T follicular helper cell (primary cell): ENCODE results near the gene OSR1.
"Not testable (repeated sequence)": the region's sequence is repeated elsewhere in the genome, so short reads cannot be mapped to it uniquely, and the experiment has no call there.

Experiments used
- DNase-seq: peaks from one replicate; pipeline ENCODE4 v3.0.0-alpha.2; 2020; ENCODE audit warnings: low read depth
- total RNA-seq, 2 experiments: gene quantifications; one replicate each; lab custom pipeline; 2026; lab: John Stamatoyannopoulos, UW

Gene OSR1
- total RNA-seq = 0 to 0.04 reads per million in 2 experiments

- DNase-seq = no peak
These were observed at the start of gene OSR1 for GRCh38 chr2:19358242-19359020. OSR1 (minus strand) TSS chr2:19358623; CDS start chr2:19353805, 4,818 bp downstream.

GRCh38 chr2:19403785-19404184 lies 45.4 kb upstream of the OSR1 start:
- DNase-seq = no peak

DNA sequence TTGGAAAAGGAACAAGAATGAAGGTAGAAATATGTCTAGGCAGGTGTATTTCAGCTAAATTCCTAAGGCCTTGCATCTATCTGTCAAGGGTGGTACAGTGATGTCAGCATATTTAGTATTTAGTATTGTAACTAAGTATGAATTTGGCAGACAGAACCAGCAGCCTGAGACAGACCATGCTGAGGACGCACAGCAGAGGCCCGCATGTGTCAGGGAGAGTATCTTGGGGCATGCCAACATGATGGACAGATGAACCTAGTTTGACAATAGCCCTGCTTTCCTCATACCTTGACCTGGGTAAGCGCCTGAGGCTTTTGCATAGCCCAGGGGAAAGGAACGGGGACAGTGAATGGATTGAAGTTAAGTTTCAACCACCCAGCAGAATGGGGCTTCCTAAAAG lies 33.8 kb upstream of the OSR1 start:
- no peak for DNase-seq

GRCh38 chr2:19389469-19389868 lies 31.0 kb upstream of the OSR1 start:
- not testable (repeated sequence) for DNase-seq

GRCh38 chr2:19380532-19380931 lies 22.1 kb upstream of the OSR1 start:
- no peak for DNase-seq

DNA sequence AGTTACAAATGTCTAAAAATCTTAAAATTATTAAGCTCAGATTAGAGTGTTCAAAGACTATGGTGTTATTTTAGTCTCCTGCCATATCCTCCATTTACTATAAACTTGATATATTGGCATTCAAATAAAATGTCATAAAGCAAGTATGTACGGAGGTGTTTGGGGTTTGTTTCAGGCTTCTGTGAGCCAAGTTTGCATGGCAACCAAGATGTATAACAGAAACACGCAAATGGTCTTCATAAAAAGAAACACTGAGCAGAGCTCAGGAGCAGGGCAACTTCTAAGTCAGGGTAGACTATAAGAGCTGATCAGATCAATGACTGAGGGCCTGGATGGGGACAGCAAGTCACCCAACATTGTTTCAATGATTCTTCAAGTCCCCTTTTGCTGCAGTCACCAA lies 20.5 kb upstream of the OSR1 start:
- no peak for DNase-seq

- DNase-seq = no peak
These were observed 19.3 kb upstream of the OSR1 start for GRCh38 chr2:19377717-19378116.

GRCh38 chr2:19373352-19373751 lies 14.9 kb upstream of the OSR1 start:
- no peak for DNase-seq

DNA sequence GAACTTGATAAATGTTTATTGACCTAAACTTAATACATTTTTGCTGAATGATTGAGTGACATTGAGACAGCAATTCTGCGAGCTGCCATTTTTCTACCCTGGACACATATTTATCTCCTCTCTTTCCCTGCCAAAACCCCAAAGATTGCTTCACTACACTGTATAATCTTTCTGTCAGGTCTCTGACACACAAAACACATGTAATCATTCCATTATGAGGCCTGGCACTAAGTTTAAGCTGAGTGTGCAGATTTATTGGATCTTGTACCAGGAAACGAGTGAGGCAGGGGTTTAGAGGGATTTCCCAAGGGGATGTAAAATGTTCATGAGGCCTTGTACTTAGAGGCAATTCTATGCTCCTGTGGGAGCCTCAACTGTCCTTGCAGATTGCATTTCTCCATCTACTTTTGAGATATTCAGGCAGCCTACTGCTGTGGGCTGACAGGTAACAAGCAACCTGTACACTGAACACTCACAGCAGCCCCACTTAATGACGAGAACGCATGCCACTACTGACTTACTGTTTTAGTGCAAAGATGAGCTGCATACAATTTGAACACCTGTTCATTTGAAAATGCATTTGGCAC lies 13.7 kb upstream of the OSR1 start:
- DNase-seq = no peak

GRCh38 chr2:19369341-19369955 lies 11.0 kb upstream of the OSR1 start:
- DNase-seq = no peak

- no peak for DNase-seq
These were observed 10.3 kb upstream of the OSR1 start for GRCh38 chr2:19368760-19369159.

DNA sequence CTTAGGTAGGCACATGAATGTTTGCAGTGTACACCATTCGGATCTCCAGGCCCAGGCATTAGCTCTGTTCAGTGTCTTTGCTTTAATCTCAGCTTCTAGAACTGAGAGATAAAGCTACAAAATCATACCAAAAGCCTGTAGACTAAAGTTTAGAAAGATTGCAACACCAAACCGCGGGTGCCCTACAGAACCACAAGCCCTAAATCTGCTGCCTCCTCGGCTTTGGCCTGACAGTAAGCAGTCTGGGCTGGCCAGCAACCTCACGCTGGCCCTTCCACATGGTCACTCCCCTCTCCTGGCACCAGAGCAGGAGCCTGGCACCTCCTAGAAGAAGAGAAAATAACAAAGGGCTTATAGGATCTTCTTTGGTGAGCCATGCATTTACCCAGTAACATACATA lies 8.9 kb upstream of the OSR1 start:
- DNase-seq = no peak

DNA sequence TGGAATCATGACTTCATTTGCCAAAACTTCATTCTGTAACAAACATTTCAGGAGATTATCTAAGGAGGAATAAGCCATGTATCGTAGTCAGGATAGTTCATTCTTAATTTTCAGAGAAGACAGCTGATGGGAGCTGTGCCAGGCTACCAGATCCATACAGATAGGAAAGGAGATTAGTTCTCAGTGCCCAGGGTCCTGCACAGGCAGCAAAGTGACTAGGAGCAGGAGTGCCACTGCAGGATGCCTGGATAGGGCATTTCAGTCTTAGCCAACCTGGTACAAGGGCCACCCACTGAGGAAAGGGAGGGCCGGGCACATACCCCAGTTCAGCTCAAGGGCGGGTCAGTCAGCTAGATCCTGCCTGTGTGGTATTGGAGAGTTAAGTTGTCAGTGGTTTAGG lies 6.7 kb upstream of the OSR1 start:
- DNase-seq = no peak

- DNase-seq = no peak
These were observed 5.6 kb upstream of the OSR1 start for GRCh38 chr2:19364014-19364413.

DNA sequence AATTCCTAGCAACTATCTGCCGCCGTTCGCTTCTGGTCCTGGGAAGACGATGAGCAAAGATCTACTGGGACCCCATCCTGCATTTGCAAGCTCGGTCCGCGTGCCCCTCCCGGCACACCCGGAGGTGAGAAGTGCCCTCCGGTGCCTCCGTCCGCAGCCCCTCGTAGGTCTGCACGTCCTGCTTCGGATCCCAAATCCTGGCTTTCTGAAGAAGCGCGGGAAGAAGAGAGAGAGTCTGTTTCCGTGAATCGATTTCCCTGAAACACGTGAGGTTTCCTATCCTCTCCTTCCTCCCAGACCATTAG lies 5.0 kb upstream of the OSR1 start:
- DNase-seq = no peak

DNA sequence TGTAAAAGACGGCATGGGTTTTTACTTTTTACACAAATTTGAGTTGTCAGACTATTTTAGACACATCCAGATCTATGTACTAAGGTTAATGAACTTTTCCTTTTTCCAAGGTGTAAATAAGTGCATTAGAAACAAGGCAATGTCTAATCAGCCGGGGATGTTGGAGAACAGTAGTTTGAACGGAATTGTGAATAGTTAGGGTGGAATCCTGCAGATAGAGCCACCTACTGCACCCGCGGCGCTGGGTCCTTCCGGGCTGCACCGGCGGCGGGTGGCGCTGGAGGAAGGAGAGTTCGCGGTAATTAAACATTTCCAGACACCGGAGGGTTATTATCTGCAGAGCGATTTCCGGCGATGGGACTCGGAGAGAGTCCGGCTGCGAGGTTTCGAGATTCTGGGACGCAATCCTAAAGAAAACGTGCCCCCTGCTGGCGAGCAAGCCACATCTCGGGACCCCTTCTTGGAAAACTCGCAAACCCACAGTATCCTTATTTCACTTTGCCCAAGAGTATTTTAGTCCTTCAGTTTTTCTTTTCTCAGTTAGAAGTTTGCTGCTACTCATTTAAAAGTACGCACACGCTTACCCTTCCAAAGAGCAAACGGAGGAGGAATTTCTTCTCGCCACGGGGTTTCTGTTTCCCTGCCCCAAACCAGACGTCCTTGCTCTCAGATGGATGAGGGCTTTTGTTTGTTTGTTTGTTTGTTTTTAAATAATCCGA lies 4.5 kb upstream of the OSR1 start:
- no peak for DNase-seq

DNA sequence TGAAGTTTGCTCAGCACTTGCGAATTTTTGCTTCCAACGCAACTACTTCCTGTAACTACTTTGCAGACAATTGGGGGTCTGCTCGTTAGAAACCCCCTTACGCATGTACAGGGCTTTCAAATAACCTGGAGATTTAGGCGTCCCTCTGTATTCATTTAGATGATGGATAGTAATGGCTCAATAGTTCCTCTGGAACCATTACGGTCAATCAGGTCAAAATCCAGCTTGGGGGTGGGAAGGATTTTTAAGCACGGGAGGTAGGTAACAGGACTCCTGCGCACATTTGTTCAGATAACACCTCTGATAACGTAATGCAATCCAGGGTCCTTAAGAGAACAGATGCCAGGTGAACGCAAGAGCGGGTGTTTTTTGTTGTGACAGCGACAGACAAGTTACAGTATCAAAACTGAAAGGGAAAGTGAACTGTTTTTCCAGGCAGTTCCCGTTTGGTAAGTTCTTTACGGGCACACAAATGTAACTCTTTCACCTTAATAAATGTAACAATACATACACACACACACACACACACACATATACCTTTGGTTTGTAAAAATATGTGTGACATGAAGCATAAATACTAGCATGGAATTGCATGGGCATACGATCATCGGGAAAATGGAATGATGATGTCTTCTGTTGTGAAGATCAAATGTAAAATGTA lies 3.8 kb upstream of the OSR1 start:
- no peak for DNase-seq

DNA sequence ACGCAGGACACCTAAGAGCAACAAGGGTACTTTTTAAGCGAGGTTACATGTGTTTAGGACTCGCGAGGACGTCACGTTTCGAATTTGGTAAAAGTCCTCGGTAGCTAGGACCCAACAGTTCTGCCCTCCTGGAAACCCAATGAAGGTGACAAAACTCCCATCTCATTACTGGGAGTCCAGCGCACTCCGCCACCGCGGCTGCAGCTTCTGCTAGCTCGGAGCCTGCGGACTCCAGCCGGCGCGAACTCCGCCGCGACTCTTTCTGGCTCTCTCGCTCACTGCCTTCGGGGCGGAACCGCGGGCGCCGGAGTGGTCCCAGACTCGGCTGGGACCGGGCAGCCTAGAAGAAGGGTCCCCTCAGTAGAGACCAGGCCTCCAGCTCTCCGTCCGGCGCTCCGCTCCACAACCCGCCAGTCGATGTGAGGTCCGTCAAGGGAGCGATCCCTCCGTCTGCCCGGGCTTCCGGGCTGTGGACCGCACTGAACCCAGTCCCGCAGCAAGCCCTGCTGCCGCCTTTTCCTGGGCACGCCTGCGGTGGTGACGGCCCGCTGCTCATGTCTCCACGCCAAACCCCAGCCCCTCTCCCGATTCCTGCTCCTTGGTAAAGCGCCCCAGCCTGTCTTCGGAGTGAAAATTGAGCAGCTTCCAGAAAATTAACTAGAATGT lies 3.0 kb upstream of the OSR1 start:
- no peak for DNase-seq

GRCh38 chr2:19360966-19361321 lies 2.5 kb upstream of the OSR1 start:
- DNase-seq = no peak

DNA sequence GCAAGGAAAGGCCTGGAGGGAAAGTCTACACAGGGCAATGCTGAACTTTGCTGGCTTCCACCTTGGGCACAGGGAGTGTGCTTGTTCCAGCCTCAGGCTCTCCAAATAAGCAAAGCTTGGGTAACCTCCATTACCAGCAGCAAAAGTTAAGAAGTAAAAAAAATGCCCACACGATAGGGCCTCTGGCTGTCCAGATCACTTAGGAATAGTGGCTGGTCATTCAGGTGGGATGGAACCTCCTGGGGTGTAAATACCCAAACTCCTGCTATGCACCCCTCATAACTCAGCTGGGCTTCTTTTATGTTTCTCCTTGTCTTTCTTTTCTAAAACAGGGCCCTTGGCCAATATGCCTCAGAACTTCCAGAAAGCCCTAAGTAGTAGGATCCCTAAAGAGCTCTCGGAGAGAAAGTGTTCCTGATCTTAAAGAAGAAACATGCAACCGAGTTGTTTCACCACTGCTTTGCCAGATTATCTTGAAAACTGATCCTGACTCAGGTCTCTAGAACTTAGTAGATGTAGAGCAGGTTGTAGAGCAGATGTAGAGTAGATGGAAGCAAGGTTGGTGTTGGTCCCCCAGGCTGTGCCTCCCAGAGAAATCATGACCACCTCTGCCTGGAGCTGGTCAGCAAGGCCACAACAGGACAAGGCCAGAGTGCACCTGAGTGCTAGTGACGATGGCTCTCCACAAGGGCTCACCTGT lies 2.0 kb upstream of the OSR1 start:
- DNase-seq = no peak

- no peak for DNase-seq
These were observed 1.0 kb upstream of the OSR1 start for GRCh38 chr2:19359456-19359855.
